Measurements from ENCODE around the gene ZNF217. TPM values are rescaled to one million over a fixed set of nuclear protein-coding genes. Genes with fewer than 3 reads are reported as not detected.
"Not testable (repeated sequence)": the region's sequence is repeated elsewhere in the genome, so short reads cannot be mapped to it uniquely, and the experiment has no call there.

Gene ZNF217
- polyA plus RNA-seq, 4 donors: 28.1 to 35.7 (median 33.0) TPM

- DNase-seq (ENCODE audit: low read depth in 4 of 4, low spot score in 2 of 4): no peak
Measured at GRCh38 chr20:53570446-53571276, 23.0 kb downstream of the ZNF217 start.

GRCh38 chr20:53569606-53570307, 23.9 kb downstream of the ZNF217 start:
- DNase-seq (ENCODE audit: low read depth in 4 of 4, low spot score in 2 of 4): no peak

GRCh38 chr20:53569005-53569404, 24.6 kb downstream of the ZNF217 start:
- no peak for DNase-seq (ENCODE audit: low read depth in 4 of 4, low spot score in 2 of 4)

GRCh38 chr20:53568351-53568750, 25.3 kb downstream of the ZNF217 start:
- DNase-seq (ENCODE audit: low read depth in 4 of 4, low spot score in 2 of 4): no peak

GRCh38 chr20:53567379-53567917, 26.2 kb downstream of the ZNF217 start:
- DNase-seq (ENCODE audit: low read depth in 4 of 4, low spot score in 2 of 4): no peak

GRCh38 chr20:53566623-53567022, 27.0 kb downstream of the ZNF217 start:
- DNase-seq (ENCODE audit: low read depth in 4 of 4, low spot score in 2 of 4): not testable (repeated sequence)

GRCh38 chr20:53565254-53565653, 28.4 kb downstream of the ZNF217 start:
- no peak for DNase-seq (ENCODE audit: low read depth in 4 of 4, low spot score in 2 of 4)

- DNase-seq (ENCODE audit: low read depth in 4 of 4, low spot score in 2 of 4): not testable (repeated sequence)
Measured at GRCh38 chr20:53562104-53562764, 31.4 kb downstream of the ZNF217 start.

GRCh38 chr20:53561505-53561904, 32.1 kb downstream of the ZNF217 start:
- DNase-seq (ENCODE audit: low read depth in 4 of 4, low spot score in 2 of 4): no peak

GRCh38 chr20:53559816-53560215, 33.8 kb downstream of the ZNF217 start:
- DNase-seq (ENCODE audit: low read depth in 4 of 4, low spot score in 2 of 4): no peak

GRCh38 chr20:53557130-53557529, 36.5 kb downstream of the ZNF217 start:
- DNase-seq (ENCODE audit: low read depth in 4 of 4, low spot score in 2 of 4): no peak

GRCh38 chr20:53556267-53556897, 37.3 kb downstream of the ZNF217 start:
- DNase-seq (ENCODE audit: low read depth in 4 of 4, low spot score in 2 of 4): no peak

GRCh38 chr20:53555816-53556215, 37.8 kb downstream of the ZNF217 start:
- DNase-seq (ENCODE audit: low read depth in 4 of 4, low spot score in 2 of 4): no peak

GRCh38 chr20:53555081-53555480, 38.6 kb downstream of the ZNF217 start:
- no peak for DNase-seq (ENCODE audit: low read depth in 4 of 4, low spot score in 2 of 4)

GRCh38 chr20:53552572-53552893, 41.1 kb downstream of the ZNF217 start:
- not testable (repeated sequence) for DNase-seq (ENCODE audit: low read depth in 4 of 4, low spot score in 2 of 4)

GRCh38 chr20:53551719-53552571, 41.7 kb downstream of the ZNF217 start:
- not testable (repeated sequence) for DNase-seq (ENCODE audit: low read depth in 4 of 4, low spot score in 2 of 4)

GRCh38 chr20:53550280-53551187, 43.1 kb downstream of the ZNF217 start:
- DNase-seq (ENCODE audit: low read depth in 4 of 4, low spot score in 2 of 4): no peak

- peak; percentile 50 to 80 (median 62) for DNase-seq (ENCODE audit: low read depth in 4 of 4, low spot score in 2 of 4)
Measured at GRCh38 chr20:53547664-53548239, 45.9 kb downstream of the ZNF217 start.
